Measurements from ENCODE around the gene C1QC.

The C1QC gene

GRCh38 chr1:22621761-22622160 lies 21.7 kb upstream of the C1QC start:
- H2AFZ ChIP-seq (ENCODE audit: low read depth, low read length): no peak overlapping the region
- no peaks in the 10 kb centered on the region for H3K27me3 ChIP-seq (ENCODE audit: low read depth, low read length)
- H3K9ac ChIP-seq (ENCODE audit: low read length): no peak overlapping the region
- H3K36me3 ChIP-seq (replicated peaks; ENCODE audit: low read depth, low read length): no peaks in the 10 kb centered on the region
- no peak overlapping the region for H3K4me2 ChIP-seq (ENCODE audit: low read length)
- H3K79me2 ChIP-seq (ENCODE audit: low read length): no peaks in the 10 kb centered on the region
- no peak for TF ChIP-seq EZH2phosphoT487 (IDR thresholded peaks at IDR 0.05; ENCODE audit: low read depth)
- no peak for TF ChIP-seq CTCF (IDR thresholded peaks at IDR 0.05; ENCODE audit: low read depth, low read length)
- no peak overlapping the region for H3K4me3 ChIP-seq (ENCODE audit: low read length)
- H4K20me1 ChIP-seq (ENCODE audit: insufficient read depth, low read length): no peaks in the 10 kb centered on the region
- H3K9me3 ChIP-seq (ENCODE audit: insufficient read depth, low read length): no peaks in the 10 kb centered on the region
- no peak overlapping the region for H3K27ac ChIP-seq (ENCODE audit: low read length)
- H3K4me1 ChIP-seq (ENCODE audit: low read length): no peaks in the 10 kb centered on the region

- no peaks in the 10 kb centered on the region for H3K27me3 ChIP-seq (ENCODE audit: low read depth, low read length)
- no peak overlapping the region for H2AFZ ChIP-seq (ENCODE audit: low read depth, low read length)
- TF ChIP-seq CTCF (IDR thresholded peaks at IDR 0.05; ENCODE audit: low read depth, low read length) (no peak), EZH2phosphoT487 (IDR thresholded peaks at IDR 0.05; ENCODE audit: low read depth) (no peak)
- no peaks in the 10 kb centered on the region for H3K36me3 ChIP-seq (replicated peaks; ENCODE audit: low read depth, low read length)
- no peaks in the 10 kb centered on the region for H3K9me3 ChIP-seq (ENCODE audit: insufficient read depth, low read length)
- H3K4me1 ChIP-seq (ENCODE audit: low read length): no peaks in the 10 kb centered on the region
- H3K79me2 ChIP-seq (ENCODE audit: low read length): no peaks in the 10 kb centered on the region
- H4K20me1 ChIP-seq (ENCODE audit: insufficient read depth, low read length): no peaks in the 10 kb centered on the region
- H3K4me2 ChIP-seq (ENCODE audit: low read length): no peak overlapping the region
- H3K9ac ChIP-seq (ENCODE audit: low read length): no peak overlapping the region
- no peak overlapping the region for H3K27ac ChIP-seq (ENCODE audit: low read length)
- H3K4me3 ChIP-seq (ENCODE audit: low read length): no peak overlapping the region
Observed at GRCh38 chr1:22625262-22625925, 18.0 kb upstream of the C1QC start.

GRCh38 chr1:22626237-22627157 lies 16.9 kb upstream of the C1QC start:
- no peaks in the 10 kb centered on the region for H3K36me3 ChIP-seq (replicated peaks; ENCODE audit: low read depth, low read length)
- H3K4me3 ChIP-seq (ENCODE audit: low read length): no peak overlapping the region
- H3K4me2 ChIP-seq (ENCODE audit: low read length): no peak overlapping the region
- no peak overlapping the region for H3K27ac ChIP-seq (ENCODE audit: low read length)
- H3K79me2 ChIP-seq (ENCODE audit: low read length): no peaks in the 10 kb centered on the region
- no peaks in the 10 kb centered on the region for H3K27me3 ChIP-seq (ENCODE audit: low read depth, low read length)
- no peaks in the 10 kb centered on the region for H3K9me3 ChIP-seq (ENCODE audit: insufficient read depth, low read length)
- H3K4me1 ChIP-seq (ENCODE audit: low read length): no peaks in the 10 kb centered on the region
- H2AFZ ChIP-seq (ENCODE audit: low read depth, low read length): no peak overlapping the region
- H3K9ac ChIP-seq (ENCODE audit: low read length): no peak overlapping the region
- no peaks in the 10 kb centered on the region for H4K20me1 ChIP-seq (ENCODE audit: insufficient read depth, low read length)
- no peak for TF ChIP-seq CTCF (IDR thresholded peaks at IDR 0.05; ENCODE audit: low read depth, low read length)

- Histone ChIP-seq H3K4me3 (ENCODE audit: low read length) (no peak overlapping the region), H3K27me3 (ENCODE audit: low read depth, low read length) (no peaks in the 10 kb centered on the region), H3K4me1 (ENCODE audit: low read length) (no peaks in the 10 kb centered on the region), H3K9me3 (ENCODE audit: insufficient read depth, low read length) (no peaks in the 10 kb centered on the region), H3K9ac (ENCODE audit: low read length) (no peak overlapping the region), H3K27ac (ENCODE audit: low read length) (no peak overlapping the region), H3K36me3 (replicated peaks; ENCODE audit: low read depth, low read length) (no peaks in the 10 kb centered on the region), H4K20me1 (ENCODE audit: insufficient read depth, low read length) (no peaks in the 10 kb centered on the region), H2AFZ (ENCODE audit: low read depth, low read length) (no peak overlapping the region), H3K4me2 (ENCODE audit: low read length) (no peak overlapping the region), H3K79me2 (ENCODE audit: low read length) (no peaks in the 10 kb centered on the region)
- TF ChIP-seq CTCF (IDR thresholded peaks at IDR 0.05; ENCODE audit: low read depth, low read length): no peak
- no peak for TF ChIP-seq EZH2phosphoT487 (IDR thresholded peaks at IDR 0.05; ENCODE audit: low read depth)
Observed at GRCh38 chr1:22627331-22627730, 16.1 kb upstream of the C1QC start.
